ENCODE measurements around the gene SCTR.

The SCTR gene

DNA sequence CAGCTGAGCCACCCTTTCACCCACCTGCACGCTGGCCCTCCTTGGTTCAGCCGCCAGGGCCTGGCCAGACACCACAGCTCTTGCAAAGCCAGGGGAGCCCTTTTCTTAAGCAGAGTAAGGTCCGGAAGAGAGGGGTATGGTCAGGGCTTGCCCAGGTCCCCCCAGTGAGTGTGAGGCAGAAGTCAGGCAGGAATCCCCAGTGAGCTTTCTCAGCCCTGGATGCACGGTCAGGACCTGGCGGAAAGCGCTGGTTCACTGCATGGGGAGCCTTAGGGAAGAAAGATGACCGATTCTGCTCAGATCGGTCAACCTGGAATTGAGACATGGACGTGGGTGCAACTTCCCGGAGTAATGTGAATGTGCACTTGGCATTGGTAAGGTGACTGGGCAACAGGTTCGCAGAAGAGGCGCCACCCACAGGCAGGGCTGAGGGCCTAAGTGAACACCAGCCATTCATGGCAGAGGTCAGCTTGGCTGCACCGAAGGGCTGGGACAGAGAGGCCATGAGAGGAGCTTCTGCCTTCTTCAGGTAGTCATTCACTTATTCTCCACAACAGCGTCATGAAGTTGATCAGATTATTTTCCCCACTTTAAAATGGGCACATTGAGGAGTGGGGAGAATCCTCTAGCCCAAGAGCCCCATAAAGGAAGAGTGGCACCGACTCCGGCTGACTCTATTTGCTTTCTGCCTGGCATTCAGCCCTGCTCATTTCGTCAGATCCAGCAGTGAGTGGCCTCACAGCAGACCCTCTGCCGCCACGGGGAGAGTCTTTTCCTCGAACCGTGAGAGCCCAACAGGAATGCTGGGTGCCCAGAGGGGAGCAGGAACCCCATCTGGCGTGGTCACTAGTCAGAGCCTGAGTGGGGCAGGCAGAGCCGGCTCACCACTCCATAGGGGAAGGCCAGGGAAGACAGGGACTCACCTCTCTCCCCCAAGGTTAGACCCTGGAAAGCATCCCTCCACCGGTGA is 35.8 kb downstream of the SCTR start:
- TF ChIP-seq, protein P1, sequence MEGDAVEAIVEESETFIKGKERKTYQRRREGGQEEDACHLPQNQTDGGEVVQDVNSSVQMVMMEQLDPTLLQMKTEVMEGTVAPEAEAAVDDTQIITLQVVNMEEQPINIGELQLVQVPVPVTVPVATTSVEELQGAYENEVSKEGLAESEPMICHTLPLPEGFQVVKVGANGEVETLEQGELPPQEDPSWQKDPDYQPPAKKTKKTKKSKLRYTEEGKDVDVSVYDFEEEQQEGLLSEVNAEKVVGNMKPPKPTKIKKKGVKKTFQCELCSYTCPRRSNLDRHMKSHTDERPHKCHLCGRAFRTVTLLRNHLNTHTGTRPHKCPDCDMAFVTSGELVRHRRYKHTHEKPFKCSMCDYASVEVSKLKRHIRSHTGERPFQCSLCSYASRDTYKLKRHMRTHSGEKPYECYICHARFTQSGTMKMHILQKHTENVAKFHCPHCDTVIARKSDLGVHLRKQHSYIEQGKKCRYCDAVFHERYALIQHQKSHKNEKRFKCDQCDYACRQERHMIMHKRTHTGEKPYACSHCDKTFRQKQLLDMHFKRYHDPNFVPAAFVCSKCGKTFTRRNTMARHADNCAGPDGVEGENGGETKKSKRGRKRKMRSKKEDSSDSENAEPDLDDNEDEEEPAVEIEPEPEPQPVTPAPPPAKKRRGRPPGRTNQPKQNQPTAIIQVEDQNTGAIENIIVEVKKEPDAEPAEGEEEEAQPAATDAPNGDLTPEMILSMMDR (IDR thresholded peaks at IDR 0.05): no peak
- H3K27ac ChIP-seq: no peak overlapping the region
- H3K79me2 ChIP-seq: no peaks in the 10 kb centered on the region
- no peak overlapping the region for H3K4me2 ChIP-seq (ENCODE audit: low read length)
- no peak overlapping the region for H2AFZ ChIP-seq
- H3K4me3 ChIP-seq (ENCODE audit: low read depth, low read length): no peak overlapping the region
- no peaks in the 10 kb centered on the region for H3K9me3 ChIP-seq (ENCODE audit: control insufficient read depth, low read length)
- no peak overlapping the region for H3K9ac ChIP-seq
- peaks cover 24% of the 10 kb centered on the region for H3K4me1 ChIP-seq
- no peaks in the 10 kb centered on the region for H3K36me3 ChIP-seq (ENCODE audit: control insufficient read depth, insufficient read depth, low read length)
- H3K27me3 ChIP-seq (ENCODE audit: control insufficient read depth, insufficient read depth, low read length): no peaks in the 10 kb centered on the region

DNA sequence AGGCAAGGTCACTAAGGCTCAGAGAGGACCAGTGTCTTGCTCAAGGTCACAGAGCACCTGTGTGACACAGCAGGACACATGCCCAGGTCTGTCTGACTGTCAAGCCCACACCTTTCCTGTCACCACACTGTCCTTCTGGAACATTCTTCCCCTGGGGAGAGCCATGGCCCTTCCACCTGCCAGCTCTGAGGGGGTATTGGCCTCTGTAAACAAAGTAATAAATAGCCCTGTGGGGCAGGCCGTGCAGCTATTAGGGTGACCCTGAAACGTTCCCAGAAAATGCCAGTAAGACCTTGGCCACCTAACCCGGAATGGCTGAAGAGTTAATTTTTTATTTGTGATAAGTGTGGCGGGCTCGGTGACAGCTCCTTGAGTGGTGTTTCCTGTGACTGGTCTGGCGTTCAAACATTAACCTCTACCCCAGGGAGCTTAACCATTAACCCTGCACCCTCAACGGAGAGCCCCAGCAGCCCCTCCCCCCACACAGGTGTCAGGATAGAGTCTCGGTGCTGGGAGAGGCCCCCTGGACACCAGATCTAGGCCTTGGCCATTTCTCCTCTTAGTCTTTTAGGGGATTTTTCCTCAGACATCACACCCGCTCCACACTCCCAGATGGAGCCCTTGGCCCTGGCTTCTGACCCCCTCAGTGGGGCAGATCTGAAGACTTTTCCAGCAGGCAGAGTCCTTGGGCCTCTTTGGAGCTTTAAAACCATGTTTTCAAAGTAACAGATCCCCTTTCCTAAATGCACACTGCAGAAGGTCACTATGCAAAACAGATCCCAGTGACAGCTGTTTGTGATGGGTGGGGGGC is 36.6 kb downstream of the SCTR start:
- H3K4me2 ChIP-seq (ENCODE audit: low read length): no peak overlapping the region
- no peaks in the 10 kb centered on the region for H3K9me3 ChIP-seq (ENCODE audit: control insufficient read depth, low read length)
- H3K9ac ChIP-seq: no peak overlapping the region
- H3K4me1 ChIP-seq: peaks cover 24% of the 10 kb centered on the region
- H2AFZ ChIP-seq: no peak overlapping the region
- no peaks in the 10 kb centered on the region for H3K79me2 ChIP-seq
- no peaks in the 10 kb centered on the region for H3K27me3 ChIP-seq (ENCODE audit: control insufficient read depth, insufficient read depth, low read length)
- TF ChIP-seq, protein P1 (IDR thresholded peaks at IDR 0.05): no peak
- H3K36me3 ChIP-seq (ENCODE audit: control insufficient read depth, insufficient read depth, low read length): no peaks in the 10 kb centered on the region
- no peak overlapping the region for H3K27ac ChIP-seq
- H3K4me3 ChIP-seq (ENCODE audit: low read depth, low read length): no peak overlapping the region

DNA sequence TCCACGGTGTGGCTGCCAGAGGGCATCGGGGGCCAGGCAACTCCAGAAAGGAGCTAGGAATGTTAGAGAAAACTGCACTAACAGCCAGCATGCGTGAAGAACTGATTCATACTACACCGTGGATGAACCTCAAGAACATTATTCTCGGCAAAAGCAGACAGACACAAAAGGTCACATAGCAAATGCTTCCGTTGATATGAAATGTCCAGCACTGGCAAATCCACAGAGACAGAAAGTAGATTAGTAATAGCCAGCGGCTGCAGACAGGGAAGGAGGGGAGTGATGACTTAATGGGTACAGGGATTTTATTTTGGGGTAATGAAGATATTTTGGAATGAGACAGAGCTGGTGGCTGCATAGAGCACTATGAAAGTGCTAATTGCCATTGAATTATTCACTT is 37.4 kb downstream of the SCTR start:
- Histone ChIP-seq H3K79me2 (no peaks in the 10 kb centered on the region), H3K4me1 (peaks cover 21% of the 10 kb centered on the region), H3K4me2 (ENCODE audit: low read length) (no peak overlapping the region), H3K36me3 (ENCODE audit: control insufficient read depth, insufficient read depth, low read length) (no peaks in the 10 kb centered on the region), H3K9ac (no peak overlapping the region), H2AFZ (no peak overlapping the region), H3K4me3 (ENCODE audit: low read depth, low read length) (no peak overlapping the region), H3K9me3 (ENCODE audit: control insufficient read depth, low read length) (no peaks in the 10 kb centered on the region), H3K27me3 (ENCODE audit: control insufficient read depth, insufficient read depth, low read length) (no peaks in the 10 kb centered on the region), H3K27ac (no peak overlapping the region)
- TF ChIP-seq, protein P1 (IDR thresholded peaks at IDR 0.05): no peak

DNA sequence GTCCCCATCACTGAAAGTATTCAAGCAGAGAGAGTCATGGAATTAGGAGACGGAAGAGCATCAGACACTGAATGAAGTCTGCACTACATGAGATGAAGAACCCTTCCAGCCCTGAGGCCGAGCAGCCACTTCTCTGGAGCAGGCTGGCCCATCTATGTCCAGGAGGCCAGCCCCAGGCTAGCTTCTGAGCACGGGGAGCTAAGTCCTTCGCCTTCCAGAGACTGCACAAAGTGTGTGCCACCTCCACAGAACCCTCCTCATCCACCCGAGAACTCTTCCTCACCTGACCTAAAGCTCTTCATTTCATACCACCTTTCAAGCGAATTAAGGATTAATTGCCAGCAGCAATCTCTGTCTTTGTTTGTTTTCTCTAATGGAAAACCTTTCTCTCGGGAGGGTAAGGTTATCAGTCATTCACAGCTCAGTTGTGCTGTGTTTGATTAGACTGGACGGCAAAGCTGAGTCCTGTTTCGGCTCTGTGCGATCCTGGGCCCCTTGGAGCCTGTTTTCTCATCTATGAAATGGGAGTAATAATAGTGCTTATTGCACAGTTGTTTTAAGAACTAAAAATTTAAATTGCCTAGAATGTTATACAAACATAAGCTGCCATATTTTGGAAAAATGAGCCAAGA is 38.0 kb downstream of the SCTR start:
- Histone ChIP-seq H3K9me3 (ENCODE audit: control insufficient read depth, low read length) (no peaks in the 10 kb centered on the region), H2AFZ (no peak overlapping the region), H3K27ac (no peak overlapping the region), H3K79me2 (no peaks in the 10 kb centered on the region), H3K4me1 (peaks cover 17% of the 10 kb centered on the region), H3K4me3 (ENCODE audit: low read depth, low read length) (no peak overlapping the region), H3K9ac (no peak overlapping the region), H3K4me2 (ENCODE audit: low read length) (no peak overlapping the region), H3K27me3 (ENCODE audit: control insufficient read depth, insufficient read depth, low read length) (no peaks in the 10 kb centered on the region), H3K36me3 (ENCODE audit: control insufficient read depth, insufficient read depth, low read length) (no peaks in the 10 kb centered on the region)
- TF ChIP-seq, protein P1 (IDR thresholded peaks at IDR 0.05): no peak

Measured in parathyroid adenoma (tissue), 2 donors.